ENCODE data around the gene TEDC2. TPM values are rescaled to one million over a fixed set of nuclear protein-coding genes. Genes with fewer than 3 reads are reported as not detected.

TEDC2 gene
- total RNA-seq, 1 donor from 2014 or later: 2.5 TPM

- no peaks in the 10 kb centered on the region for H3K36me3 ChIP-seq
- H3K27ac ChIP-seq: no peak overlapping the region
- H3K4me3 ChIP-seq: no peak overlapping the region
- H3K9me3 ChIP-seq: no peaks in the 10 kb centered on the region
- H3K4me1 ChIP-seq: peaks cover 11% of the 10 kb centered on the region
- TF ChIP-seq POLR2AphosphoS5 (IDR thresholded peaks at IDR 0.05; ENCODE audit: insufficient read depth in 1 of 2, low read depth in 1 of 2): no peak
- TF ChIP-seq POLR2A (IDR thresholded peaks at IDR 0.05): no peak
- no peak for TF ChIP-seq CTCF (IDR thresholded peaks at IDR 0.05)
- H3K27me3 ChIP-seq: no peaks in the 10 kb centered on the region
- no peak for DNase-seq (ENCODE audit: extremely low spot score in 2 of 2)
- intact Hi-C loops (cut with DNase I): no loop called here
These were observed 47.8 kb downstream of the TEDC2 start for GRCh38 chr16:2507665-2508064.

GRCh38 chr16:2508722-2509400, 49.0 kb downstream of the TEDC2 start:
- Histone ChIP-seq H3K27ac (no peak overlapping the region), H3K9me3 (no peaks in the 10 kb centered on the region)

GRCh38 chr16:2511128-2511800, 51.4 kb downstream of the TEDC2 start:
- H3K4me3 ChIP-seq: peak overlapping the region in 1 of 2 donors; percentile 23
- intact Hi-C loops (cut with DNase I): loop anchor here (10.0 kb wide), 2 partner anchors 256 to 356 kb away; partner anchors contain the start of genes ECI1 and TRAF7
- peaks cover 26% of the 10 kb centered on the region for H3K4me1 ChIP-seq
- no peak for TF ChIP-seq CTCF (IDR thresholded peaks at IDR 0.05)
- TF ChIP-seq POLR2A (IDR thresholded peaks at IDR 0.05): no peak
- TF ChIP-seq POLR2AphosphoS5 (IDR thresholded peaks at IDR 0.05; ENCODE audit: insufficient read depth in 1 of 2, low read depth in 1 of 2): peak; percentile 50 to 84
- H3K9me3 ChIP-seq: no peaks in the 10 kb centered on the region
- H3K27ac ChIP-seq: peak overlapping the region; percentile 99
- no peak for DNase-seq (ENCODE audit: extremely low spot score in 2 of 2)
- no peaks in the 10 kb centered on the region for H3K27me3 ChIP-seq
- H3K36me3 ChIP-seq: no peaks in the 10 kb centered on the region

More at GRCh38 chr16:2508722-2509400, 49.0 kb downstream of the TEDC2 start:
- Histone ChIP-seq H3K27me3 (no peaks in the 10 kb centered on the region), H3K36me3 (no peaks in the 10 kb centered on the region), H3K4me1 (peaks cover 10% of the 10 kb centered on the region), H3K4me3 (no peak overlapping the region)
- intact Hi-C loops (cut with DNase I): no loop called here
- TF ChIP-seq POLR2AphosphoS5 (IDR thresholded peaks at IDR 0.05; ENCODE audit: insufficient read depth in 1 of 2, low read depth in 1 of 2): no peak
- TF ChIP-seq POLR2A (IDR thresholded peaks at IDR 0.05): no peak
- no peak for TF ChIP-seq CTCF (IDR thresholded peaks at IDR 0.05)
- no peak for DNase-seq (ENCODE audit: extremely low spot score in 2 of 2)

GRCh38 chr16:2511996-2512734, 52.3 kb downstream of the TEDC2 start:
- Histone ChIP-seq H3K4me3 (peak overlapping the region in 1 of 2 donors; percentile 23), H3K27me3 (no peaks in the 10 kb centered on the region), H3K4me1 (peaks cover 35% of the 10 kb centered on the region), H3K36me3 (no peaks in the 10 kb centered on the region), H3K9me3 (no peaks in the 10 kb centered on the region), H3K27ac (peak overlapping the region; percentile 99)
- no peak for DNase-seq (ENCODE audit: extremely low spot score in 2 of 2)
- intact Hi-C loops (cut with DNase I): loop anchor here (10.0 kb wide), 2 partner anchors 257 to 357 kb away; partner anchors contain the start of genes ECI1 and TRAF7
- TF ChIP-seq CTCF (IDR thresholded peaks at IDR 0.05) (no peak), POLR2AphosphoS5 (IDR thresholded peaks at IDR 0.05; ENCODE audit: insufficient read depth in 1 of 2, low read depth in 1 of 2) (no peak), POLR2A (IDR thresholded peaks at IDR 0.05) (no peak)

Data from vagina (tissue), 2 donors.